Measurements from ENCODE around the gene SMLR1. TPM values are rescaled to one million over a fixed set of nuclear protein-coding genes. Genes with fewer than 3 reads are reported as not detected.

Gene SMLR1
- total RNA-seq, 1 experiment from 2014 or later: not detected

DNA sequence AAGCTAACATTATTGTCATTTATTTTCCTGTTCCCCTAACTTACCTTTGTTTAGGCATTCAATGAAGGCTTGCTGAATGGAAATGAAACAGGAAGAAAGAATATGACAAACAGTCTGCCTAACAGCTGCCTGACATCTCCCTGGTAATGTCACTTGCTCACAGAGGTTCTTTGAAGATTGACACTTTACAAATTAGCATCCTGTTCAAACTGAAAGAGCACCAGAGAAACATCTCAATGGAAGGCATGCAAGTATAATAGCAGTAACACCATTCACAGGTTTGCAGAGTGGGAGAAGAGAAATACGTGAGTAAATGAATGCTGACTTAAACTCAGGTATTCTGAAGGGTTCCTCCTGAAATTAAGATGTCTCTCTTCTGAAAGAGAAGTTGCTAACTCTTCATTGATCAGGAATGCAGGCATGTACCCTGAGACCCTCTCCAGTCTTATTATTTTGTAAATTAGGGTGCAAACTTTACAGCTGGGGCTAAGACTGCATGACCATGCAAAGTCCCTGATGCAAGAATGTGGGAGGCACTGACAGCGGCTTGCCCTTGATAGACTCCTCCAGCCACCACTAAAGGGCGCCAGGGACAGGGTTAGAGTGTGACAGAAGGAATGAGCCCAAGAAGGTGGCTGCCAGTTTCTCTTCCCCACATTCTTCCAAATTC lies 1.3 kb upstream of the SMLR1 start:
- no TSS peak for BruUV-seq (replicated peaks)
- ATAC-seq (no peak), DNase-seq (ENCODE audit: low read depth, low spot score) (no peak)
- TF ChIP-seq RAD21 (IDR thresholded peaks at IDR 0.05; ENCODE audit: low read depth) (peak; percentile 8; the same call in 1 of the 2 replicates), ZFX (IDR thresholded peaks at IDR 0.05) (no peak), FOSL1 (IDR thresholded peaks at IDR 0.05; ENCODE audit: low read depth) (no peak), CBX3 (IDR thresholded peaks at IDR 0.05; ENCODE audit: low read depth) (no peak)
- H3K4me3 ChIP-seq (replicated peaks in 1 of 2; ENCODE audit: low read depth in 1 of 2, low read length in 2 of 2): no peak overlapping the region
- no peak overlapping the region for H2AFZ ChIP-seq (ENCODE audit: low read depth, low read length, poor library complexity, severe bottlenecking)
- no peak overlapping the region for H3K9ac ChIP-seq (ENCODE audit: low read length)
- no peaks in the 10 kb centered on the region for H3K36me3 ChIP-seq (ENCODE audit: control insufficient read depth in 1 of 2, insufficient read depth in 2 of 2, low read length in 2 of 2)
- intact Hi-C loops (cut with micrococcal nuclease): no loop called here
- H3K9me3 ChIP-seq (ENCODE audit: control insufficient read depth in 1 of 2, insufficient read depth in 1 of 2, low read depth in 1 of 2, low read length in 2 of 2): no peaks in the 10 kb centered on the region
- no peaks in the 10 kb centered on the region for H3K27me3 ChIP-seq (ENCODE audit: insufficient read depth, low read length)
- no peak overlapping the region for H3K27ac ChIP-seq (ENCODE audit: low read depth, low read length)
- CTCF ChIA-PET: no interaction called here
- no peaks in the 10 kb centered on the region for H3K4me1 ChIP-seq (ENCODE audit: control insufficient read depth in 1 of 2, insufficient read depth in 2 of 2, low read length in 2 of 2)
- H3K4me2 ChIP-seq (ENCODE audit: low read length): no peak overlapping the region
- H4K20me1 ChIP-seq (ENCODE audit: insufficient read depth): no peaks in the 10 kb centered on the region
- no peaks in the 10 kb centered on the region for H3K79me2 ChIP-seq (ENCODE audit: insufficient read depth, low read length)
- H3K9me2 ChIP-seq (ENCODE audit: insufficient read depth): no peaks in the 10 kb centered on the region
- POLR2A ChIA-PET: no interaction called here
- RAD21 ChIA-PET (ENCODE audit: low non-redundant PET in 1 of 2, low total read pairs in 2 of 2, uncharacterized antibody in 2 of 2, unreplicated experiment in 2 of 2): no interaction called here

- intact Hi-C loops (cut with micrococcal nuclease): no loop called here
- TF ChIP-seq TCF7L2 (IDR thresholded peaks at IDR 0.05; ENCODE audit: borderline replicate concordance, extremely low read depth, insufficient read depth, insufficient read length) (no peak), POLR2AphosphoS5 (IDR thresholded peaks at IDR 0.05; ENCODE audit: low read depth, low read length) (no peak), ZFX (IDR thresholded peaks at IDR 0.05) (no peak), FOSL1 (IDR thresholded peaks at IDR 0.05; ENCODE audit: low read depth) (no peak), JUND (IDR thresholded peaks at IDR 0.05) (no peak)
- no peak overlapping the region for H3K27ac ChIP-seq (ENCODE audit: low read depth, low read length)
- CTCF ChIA-PET: no interaction called here
- no peaks in the 10 kb centered on the region for H3K9me2 ChIP-seq (ENCODE audit: insufficient read depth)
- DNase-seq (ENCODE audit: low read depth, low spot score) (no peak), ATAC-seq (no peak)
- H2AFZ ChIP-seq (ENCODE audit: low read depth, low read length, poor library complexity, severe bottlenecking): no peak overlapping the region
- H3K4me1 ChIP-seq (ENCODE audit: control insufficient read depth in 1 of 2, insufficient read depth in 2 of 2, low read length in 2 of 2): no peaks in the 10 kb centered on the region
- H3K9me3 ChIP-seq (ENCODE audit: control insufficient read depth in 1 of 2, insufficient read depth in 1 of 2, low read depth in 1 of 2, low read length in 2 of 2): no peaks in the 10 kb centered on the region
- H3K27me3 ChIP-seq (ENCODE audit: insufficient read depth, low read length): no peaks in the 10 kb centered on the region
- no peak overlapping the region for H3K9ac ChIP-seq (ENCODE audit: low read length)
- H3K4me2 ChIP-seq (ENCODE audit: low read length): no peak overlapping the region
- no TSS peak for BruUV-seq (replicated peaks)
- no peaks in the 10 kb centered on the region for H4K20me1 ChIP-seq (ENCODE audit: insufficient read depth)
- RAD21 ChIA-PET (ENCODE audit: low non-redundant PET in 1 of 2, low total read pairs in 2 of 2, uncharacterized antibody in 2 of 2, unreplicated experiment in 2 of 2): no interaction called here
- POLR2A ChIA-PET: no interaction called here
- H3K79me2 ChIP-seq (ENCODE audit: insufficient read depth, low read length): no peaks in the 10 kb centered on the region
- no peaks in the 10 kb centered on the region for H3K36me3 ChIP-seq (ENCODE audit: control insufficient read depth in 1 of 2, insufficient read depth in 2 of 2, low read length in 2 of 2)
- no peak overlapping the region for H3K4me3 ChIP-seq (replicated peaks in 1 of 2; ENCODE audit: low read depth in 1 of 2, low read length in 2 of 2)
These were observed 562 bp upstream of the SMLR1 start for GRCh38 chr6:130826442-130827246.

Data from HCT116 (cell line).